OCI-LY3 (cell line): Measurements from ENCODE around the gene JUND.

Experiments used
- H2AFZ ChIP-seq: fragments of 200-600, 300-600 bp; shearing (Covaris generic); 2 replicates; pipeline ENCODE4 v1.6.0; 2014; ENCODE audit warnings: antibody characterized with exemption, low read depth, low read length
- H3K27ac ChIP-seq: fragments of 200-600, 300-600 bp; sonication (generic); 2 replicates; pipeline ENCODE4 v1.5.1; 2014; ENCODE audit warnings: mild to moderate bottlenecking, low read length, moderate library complexity, mixed read lengths
- H3K27me3 ChIP-seq: fragments of 200-600, 300-600 bp; sonication (generic); 2 replicates; pipeline ENCODE4 v1.6.1; 2014; ENCODE audit warnings: low read depth, low read length, mixed read lengths
- H3K36me3 ChIP-seq: fragments of 200-600, 300-600 bp; sonication (generic); replicated peaks from 2 replicates; pipeline ENCODE3; 2014; ENCODE audit warnings: low read depth, low read length, mixed read lengths
- H3K4me1 ChIP-seq: fragments of 300-600, 200-600 bp; sonication (generic); 2 replicates; pipeline ENCODE4 v1.6.1; 2014; ENCODE audit warnings: low read length, mixed read lengths
- H3K4me2 ChIP-seq: fragments of 200-600, 300-600 bp; sonication (generic); 2 replicates; pipeline ENCODE4 v1.6.1; 2014; ENCODE audit warnings: low read length, mixed read lengths
- H3K4me3 ChIP-seq: fragments of 300-600, 200-600 bp; sonication (generic); 2 replicates; pipeline ENCODE4 v1.5.1; 2014; ENCODE audit warnings: antibody characterized with exemption, mild to moderate bottlenecking, low read length, moderate library complexity
- H3K79me2 ChIP-seq: fragments of 300-600, 200-600 bp; shearing (Covaris generic); 2 replicates; pipeline ENCODE4 v1.6.1; 2014; ENCODE audit warnings: mild to moderate bottlenecking, low read length, mixed read lengths
- H3K9ac ChIP-seq: fragments of 300-600, 200-600 bp; shearing (Covaris generic); 2 replicates; pipeline ENCODE4 v1.6.0; 2014; ENCODE audit warnings: mild to moderate bottlenecking, low read length, moderate library complexity
- H3K9me3 ChIP-seq: fragments of 200-600, 300-600 bp; shearing (Covaris generic); 2 replicates; pipeline ENCODE4 v1.6.1; 2014; ENCODE audit warnings: low read length, mixed read lengths; ENCODE audit not compliant: insufficient read depth
- H4K20me1 ChIP-seq: fragments of 200-600, 300-600 bp; sonication (generic); 2 replicates; pipeline ENCODE4 v1.6.1; 2016; ENCODE audit warnings: low read length, mixed read lengths; ENCODE audit not compliant: insufficient read depth
- CTCF ChIP-seq: fragments of 200-600, 300-600 bp; sonication (generic); IDR thresholded peaks from 2 replicates; pipeline ENCODE4 v1.5.1; 2014; ENCODE audit warnings: antibody characterized with exemption, low read length, low read depth
- EZH2phosphoT487 ChIP-seq: fragments of 200-600 bp; shearing (Covaris generic); IDR thresholded peaks from 2 replicates; pipeline ENCODE4 v1.6.1; 2018; ENCODE audit warnings: antibody characterized with exemption, mixed run types, low read depth

Gene JUND

GRCh38 chr19:18291590-18292461 lies 10.4 kb upstream of the JUND start:
- H3K27ac ChIP-seq, result peak overlapping the region; percentile 86
- H3K36me3 ChIP-seq, result no peaks in the 10 kb centered on the region
- peak overlapping the region; percentile 80 for H3K4me3 ChIP-seq
- no peak overlapping the region for H2AFZ ChIP-seq
- no peaks in the 10 kb centered on the region for H4K20me1 ChIP-seq
- no peaks in the 10 kb centered on the region for H3K79me2 ChIP-seq
- no peak for TF ChIP-seq CTCF
- TF ChIP-seq EZH2phosphoT487, result no peak
- no peaks in the 10 kb centered on the region for H3K9me3 ChIP-seq
- H3K4me1 ChIP-seq, result peaks cover 32% of the 10 kb centered on the region
- peak overlapping the region; percentile 91 for H3K9ac ChIP-seq
- peak overlapping the region; percentile 83 for H3K4me2 ChIP-seq
- no peaks in the 10 kb centered on the region for H3K27me3 ChIP-seq

- H3K9ac ChIP-seq, result peak overlapping the region; percentile 91
- no peaks in the 10 kb centered on the region for H3K79me2 ChIP-seq
- peak overlapping the region; percentile 86 for H3K27ac ChIP-seq
- H3K4me1 ChIP-seq, result peaks cover 32% of the 10 kb centered on the region
- no peaks in the 10 kb centered on the region for H3K9me3 ChIP-seq
- H3K4me2 ChIP-seq, result peak overlapping the region; percentile 83
- H4K20me1 ChIP-seq, result no peaks in the 10 kb centered on the region
- no peak overlapping the region for H2AFZ ChIP-seq
- no peaks in the 10 kb centered on the region for H3K27me3 ChIP-seq
- TF ChIP-seq EZH2phosphoT487, result no peak
- TF ChIP-seq CTCF, result 0 out of 2 replicates have a peak, but pooled peaks have one; percentile 5
- H3K36me3 ChIP-seq, result no peaks in the 10 kb centered on the region
- peak overlapping the region; percentile 80 for H3K4me3 ChIP-seq
Measured at GRCh38 chr19:18291019-18291524, 9.7 kb upstream of the JUND start.

- no peak for TF ChIP-seq CTCF
- no peak for TF ChIP-seq EZH2phosphoT487
- no peak overlapping the region for H2AFZ ChIP-seq
- H3K79me2 ChIP-seq, result no peaks in the 10 kb centered on the region
- H3K4me3 ChIP-seq, result peak overlapping the region; percentile 80
- no peaks in the 10 kb centered on the region for H4K20me1 ChIP-seq
- H3K36me3 ChIP-seq, result no peaks in the 10 kb centered on the region
- H3K4me1 ChIP-seq, result peaks cover 32% of the 10 kb centered on the region
- peak overlapping the region; percentile 83 for H3K4me2 ChIP-seq
- peak overlapping the region; percentile 3; the same call in 1 of the 2 replicates for H3K9ac ChIP-seq
- H3K27me3 ChIP-seq, result no peaks in the 10 kb centered on the region
- no peaks in the 10 kb centered on the region for H3K9me3 ChIP-seq
- H3K27ac ChIP-seq, result peak overlapping the region; percentile 86
Measured at GRCh38 chr19:18290302-18291018, 9.0 kb upstream of the JUND start.
